HFFc6 (cell line): Measurements from ENCODE around the gene TMEM255B. TPM values are rescaled to one million over a fixed set of nuclear protein-coding genes. Genes with fewer than 3 reads are reported as not detected.

Experiments used
- DNase-seq: peaks from one replicate; pipeline ENCODE4 v3.0.0-alpha.2; 2018
- H3K27ac Mint-ChIP-seq: 2 replicates; pipeline ENCODE4 v1.8.0; 2020; ENCODE audit warnings: mild to moderate bottlenecking, mixed read lengths
- H3K27me3 Mint-ChIP-seq: 2 replicates; pipeline ENCODE4 v1.8.0; 2021; ENCODE audit warnings: mild to moderate bottlenecking, moderate library complexity, mixed read lengths; ENCODE audit not compliant: insufficient read depth
- H3K36me3 Mint-ChIP-seq: 2 replicates; pipeline ENCODE4 v1.8.0; 2021; ENCODE audit warnings: low read depth, mixed read lengths
- H3K4me1 Mint-ChIP-seq: 2 replicates; pipeline ENCODE4 v1.8.0; 2020; ENCODE audit warnings: low read depth, mixed read lengths
- H3K4me3 Mint-ChIP-seq: 2 replicates; pipeline ENCODE4 v1.8.0; 2020; ENCODE audit warnings: mild to moderate bottlenecking, moderate library complexity, mixed read lengths
- H3K9me3 Mint-ChIP-seq: 2 replicates; pipeline ENCODE4 v1.8.0; 2020; ENCODE audit warnings: mild to moderate bottlenecking, mixed read lengths
- total RNA-seq, 6 experiments: library from RNA; stranded (reverse); fragmentation: NEBNext Ultra II Directional; extraction: Animal tissue kit (Norgen Biotek cat#: 25700); gene quantifications; 2 replicates in 1 of 6; 3 replicates in 5 of 6; pipeline ENCODE4 v1.2.3, GENCODE V29; 2021
- TF ChIP-seq, protein P1 (sequence below): fragments of 200-600 bp; sonication (generic); IDR thresholded peaks from 2 replicates; pipeline ENCODE4 v1.5.0; 2021; ENCODE audit warnings: antibody characterized with exemption, mild to moderate bottlenecking

The TMEM255B gene
- total RNA-seq, 6 experiments from 2014 or later = 8.2 to 10.3 (median 9.1) TPM

DNA sequence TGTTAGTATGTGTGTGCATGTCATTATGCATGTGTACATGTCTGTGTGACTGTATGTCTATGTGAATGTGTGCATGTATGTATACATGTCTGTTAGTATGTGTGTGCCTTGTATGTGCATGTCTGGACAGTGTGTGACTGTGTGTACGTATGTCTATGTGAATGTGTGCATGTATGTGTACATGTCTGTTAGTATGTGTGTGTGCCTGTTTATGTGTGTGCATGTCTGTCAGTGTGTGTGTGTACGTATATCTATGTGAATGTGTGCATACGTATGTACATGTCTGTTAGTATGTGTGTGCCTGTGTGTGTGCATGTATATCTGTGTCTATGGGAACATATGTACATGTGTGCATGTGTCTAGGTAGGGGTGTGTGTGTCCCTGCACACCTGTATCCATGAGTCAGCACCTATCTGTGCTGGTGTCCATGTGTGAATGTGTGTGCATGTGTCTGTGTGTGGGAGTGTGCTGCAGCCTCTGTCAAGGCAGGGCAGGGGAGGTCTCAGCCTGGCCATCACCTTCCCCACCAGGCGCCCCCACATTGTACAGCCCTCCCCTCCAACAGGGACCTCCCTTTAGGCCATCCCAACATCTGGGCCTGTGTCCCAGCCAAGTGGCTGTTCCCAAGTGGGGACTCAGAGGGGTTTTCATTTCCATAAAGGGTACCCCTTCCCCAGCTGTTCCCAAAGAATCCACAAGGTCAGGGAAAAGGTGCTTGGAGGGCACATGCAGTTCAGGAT, 100.5 kb downstream of the TMEM255B start:
- no peak for DNase-seq
- Mint-ChIP-seq H3K9me3 (peaks cover 3% of the 10 kb centered on the region; the same call in 1 of the 2 replicates), H3K4me3 (peak overlapping the region; percentile 97), H3K36me3 (peaks cover 58% of the 10 kb centered on the region), H3K27me3 (peaks cover 6% of the 10 kb centered on the region), H3K27ac (peak overlapping the region; percentile 79), H3K4me1 (peaks cover 72% of the 10 kb centered on the region)
- TF ChIP-seq, protein P1, sequence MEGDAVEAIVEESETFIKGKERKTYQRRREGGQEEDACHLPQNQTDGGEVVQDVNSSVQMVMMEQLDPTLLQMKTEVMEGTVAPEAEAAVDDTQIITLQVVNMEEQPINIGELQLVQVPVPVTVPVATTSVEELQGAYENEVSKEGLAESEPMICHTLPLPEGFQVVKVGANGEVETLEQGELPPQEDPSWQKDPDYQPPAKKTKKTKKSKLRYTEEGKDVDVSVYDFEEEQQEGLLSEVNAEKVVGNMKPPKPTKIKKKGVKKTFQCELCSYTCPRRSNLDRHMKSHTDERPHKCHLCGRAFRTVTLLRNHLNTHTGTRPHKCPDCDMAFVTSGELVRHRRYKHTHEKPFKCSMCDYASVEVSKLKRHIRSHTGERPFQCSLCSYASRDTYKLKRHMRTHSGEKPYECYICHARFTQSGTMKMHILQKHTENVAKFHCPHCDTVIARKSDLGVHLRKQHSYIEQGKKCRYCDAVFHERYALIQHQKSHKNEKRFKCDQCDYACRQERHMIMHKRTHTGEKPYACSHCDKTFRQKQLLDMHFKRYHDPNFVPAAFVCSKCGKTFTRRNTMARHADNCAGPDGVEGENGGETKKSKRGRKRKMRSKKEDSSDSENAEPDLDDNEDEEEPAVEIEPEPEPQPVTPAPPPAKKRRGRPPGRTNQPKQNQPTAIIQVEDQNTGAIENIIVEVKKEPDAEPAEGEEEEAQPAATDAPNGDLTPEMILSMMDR = no peak

DNA sequence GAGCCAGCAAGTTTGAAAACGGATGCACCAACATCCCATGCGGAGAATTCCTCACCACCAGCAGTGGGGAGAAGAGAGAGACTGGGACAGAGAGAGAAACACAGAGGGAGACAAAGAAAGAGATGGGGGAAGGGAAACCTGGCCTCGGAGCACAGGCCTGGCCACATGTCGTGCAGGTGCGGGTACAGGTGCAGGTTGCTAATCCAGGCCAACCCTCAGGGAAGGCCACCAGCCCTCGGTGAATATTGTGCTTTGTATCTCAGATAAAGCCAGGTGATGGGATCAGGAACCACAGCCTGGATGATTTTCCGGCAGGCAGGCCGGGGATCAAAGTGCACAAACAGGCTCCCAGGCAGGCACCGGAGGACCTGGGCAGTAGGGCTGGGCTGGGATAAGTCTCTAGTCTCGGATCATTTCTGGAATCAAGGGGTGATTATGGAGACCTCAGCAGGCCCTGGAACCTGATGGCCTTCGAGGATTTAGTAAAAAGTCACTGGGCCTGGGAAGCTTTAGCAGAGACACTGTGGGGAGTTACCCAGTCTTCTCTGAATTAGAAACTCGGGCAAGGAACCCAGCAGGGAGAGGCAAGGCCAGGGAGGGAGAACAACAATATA, 101.1 kb downstream of the TMEM255B start:
- H3K36me3 Mint-ChIP-seq = peaks cover 63% of the 10 kb centered on the region
- H3K4me3 Mint-ChIP-seq = peak overlapping the region; percentile 97
- H3K4me1 Mint-ChIP-seq = peaks cover 79% of the 10 kb centered on the region
- peaks cover 3% of the 10 kb centered on the region; the same call in 1 of the 2 replicates for H3K9me3 Mint-ChIP-seq
- H3K27me3 Mint-ChIP-seq = peaks cover 4% of the 10 kb centered on the region
- peak overlapping the region; percentile 79 for H3K27ac Mint-ChIP-seq
- DNase-seq = no peak
- TF ChIP-seq, protein P1 = no peak

DNA sequence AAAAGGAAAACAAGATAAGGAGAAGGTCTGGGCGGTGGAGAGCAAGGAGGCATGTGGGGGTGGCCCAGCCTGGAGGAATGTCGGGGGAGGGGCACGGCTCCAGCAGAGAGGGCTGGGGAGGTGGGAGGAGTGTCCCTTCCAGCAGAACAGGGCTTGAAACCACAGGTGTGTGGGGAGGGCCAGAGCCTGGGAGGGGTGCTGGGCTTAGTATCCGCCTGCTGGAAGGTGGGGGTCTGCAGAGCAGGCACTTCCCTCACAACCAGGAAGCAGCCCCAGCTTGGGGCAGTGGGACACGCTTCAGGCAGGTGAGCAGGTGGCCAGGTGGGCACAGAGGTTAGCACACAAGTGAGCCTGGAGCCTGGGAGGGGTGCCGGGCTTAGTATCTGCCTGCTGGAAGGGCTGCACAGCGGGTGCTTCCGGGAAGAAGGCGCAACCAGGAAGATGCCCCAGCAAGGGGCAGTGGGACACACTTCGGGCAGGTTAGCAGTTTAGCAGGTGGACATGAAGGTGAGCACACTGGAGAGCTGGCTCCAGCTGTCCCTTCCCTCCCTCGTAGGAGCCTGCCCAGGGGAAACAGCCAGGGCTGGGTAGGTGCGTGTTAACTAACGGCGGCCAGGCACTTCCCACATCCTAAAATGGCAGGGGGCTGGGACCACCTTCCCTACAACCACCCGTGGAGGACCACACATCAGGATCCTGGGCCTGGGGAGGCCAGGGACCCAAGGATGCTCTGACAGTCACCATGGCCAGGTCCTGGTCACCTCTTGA, 101.8 kb downstream of the TMEM255B start:
- Mint-ChIP-seq H3K4me1 (peaks cover 85% of the 10 kb centered on the region), H3K9me3 (peaks cover 3% of the 10 kb centered on the region; the same call in 1 of the 2 replicates), H3K36me3 (peaks cover 68% of the 10 kb centered on the region), H3K27me3 (peaks cover 4% of the 10 kb centered on the region), H3K27ac (peak overlapping the region; percentile 79), H3K4me3 (peak overlapping the region; percentile 97)
- DNase-seq = no peak
- TF ChIP-seq, protein P1 = no peak

DNA sequence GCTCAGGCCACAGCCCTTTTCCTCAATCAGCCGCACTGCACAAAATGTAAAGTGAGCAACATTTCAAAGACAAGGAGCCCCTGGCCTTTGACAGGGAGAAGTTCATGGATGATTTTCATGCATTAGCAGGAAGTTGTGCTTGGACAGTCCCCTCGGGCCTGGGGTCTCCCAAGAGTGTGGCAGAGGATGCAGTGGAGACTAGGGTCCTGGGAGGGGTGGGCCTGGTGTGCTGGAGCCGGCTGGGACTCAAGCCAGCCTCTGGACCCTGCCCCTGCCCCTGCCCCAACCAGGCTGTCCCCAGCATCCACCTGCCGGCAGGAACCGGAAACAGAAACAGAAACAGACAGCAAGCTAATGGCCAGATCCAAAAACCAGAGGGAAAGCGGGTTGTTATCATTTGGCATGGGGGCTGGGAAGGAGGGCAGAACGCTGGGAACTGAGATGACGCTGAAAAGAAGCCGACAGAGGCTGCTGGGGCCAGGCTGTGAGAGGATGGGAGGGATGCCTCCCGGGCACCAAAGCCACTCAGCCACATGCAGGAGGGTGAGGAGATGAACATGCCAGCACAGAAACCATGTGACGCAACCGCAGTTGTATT, 102.5 kb downstream of the TMEM255B start:
- H3K4me1 Mint-ChIP-seq = peaks cover 83% of the 10 kb centered on the region
- peaks cover 4% of the 10 kb centered on the region for H3K27me3 Mint-ChIP-seq
- peak overlapping the region; percentile 97 for H3K4me3 Mint-ChIP-seq
- peak overlapping the region; percentile 79 for H3K27ac Mint-ChIP-seq
- peak; percentile 81 for DNase-seq
- H3K9me3 Mint-ChIP-seq = peaks cover 3% of the 10 kb centered on the region; the same call in 1 of the 2 replicates
- peaks cover 68% of the 10 kb centered on the region for H3K36me3 Mint-ChIP-seq
- TF ChIP-seq, protein P1 = peak; percentile 18; the same call in 1 of the 2 replicates

DNA sequence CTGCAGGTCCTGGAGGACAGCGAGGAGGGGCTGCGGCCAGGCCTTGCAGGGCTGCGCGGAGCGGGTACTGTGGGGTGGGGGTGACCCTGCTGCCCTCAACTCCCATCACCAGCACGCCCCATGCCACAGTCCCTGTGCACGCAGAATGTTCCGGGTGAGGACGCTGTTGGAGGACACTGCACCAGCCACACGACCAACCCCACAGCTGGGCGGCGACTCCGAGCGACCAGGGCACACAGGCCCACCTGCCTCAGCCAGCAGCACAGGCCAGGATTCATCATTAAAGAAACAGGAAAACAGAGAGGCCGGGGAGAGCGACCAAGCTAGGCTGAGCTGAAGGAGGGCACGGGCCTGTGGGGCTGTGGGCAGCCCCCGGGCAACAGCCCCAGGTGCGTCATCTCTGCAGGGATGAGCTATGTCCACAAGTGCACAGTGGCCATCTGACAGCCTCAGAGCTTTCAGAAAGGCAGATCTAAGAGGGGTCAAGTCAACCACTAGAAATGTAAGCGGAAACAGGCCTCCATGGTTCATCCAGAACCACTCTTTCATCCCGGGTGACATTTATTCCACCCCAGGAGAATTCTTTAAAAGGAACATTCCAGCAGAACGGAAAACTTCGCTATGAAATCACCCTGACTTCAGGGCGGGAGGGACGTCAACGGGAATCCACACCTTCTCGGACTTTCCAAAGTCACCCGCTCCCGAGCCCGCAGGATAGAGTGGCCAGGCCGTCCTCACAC, 103.3 kb downstream of the TMEM255B start:
- H3K36me3 Mint-ChIP-seq = peaks cover 61% of the 10 kb centered on the region
- peaks cover 4% of the 10 kb centered on the region for H3K27me3 Mint-ChIP-seq
- peaks cover 75% of the 10 kb centered on the region for H3K4me1 Mint-ChIP-seq
- H3K4me3 Mint-ChIP-seq = peak overlapping the region; percentile 97
- TF ChIP-seq, protein P1 = no peak
- H3K27ac Mint-ChIP-seq = peak overlapping the region; percentile 93
- peaks cover 3% of the 10 kb centered on the region; the same call in 1 of the 2 replicates for H3K9me3 Mint-ChIP-seq
- DNase-seq = peak; percentile 63
